ENCODE measurements around the gene COL21A1.

DNA sequence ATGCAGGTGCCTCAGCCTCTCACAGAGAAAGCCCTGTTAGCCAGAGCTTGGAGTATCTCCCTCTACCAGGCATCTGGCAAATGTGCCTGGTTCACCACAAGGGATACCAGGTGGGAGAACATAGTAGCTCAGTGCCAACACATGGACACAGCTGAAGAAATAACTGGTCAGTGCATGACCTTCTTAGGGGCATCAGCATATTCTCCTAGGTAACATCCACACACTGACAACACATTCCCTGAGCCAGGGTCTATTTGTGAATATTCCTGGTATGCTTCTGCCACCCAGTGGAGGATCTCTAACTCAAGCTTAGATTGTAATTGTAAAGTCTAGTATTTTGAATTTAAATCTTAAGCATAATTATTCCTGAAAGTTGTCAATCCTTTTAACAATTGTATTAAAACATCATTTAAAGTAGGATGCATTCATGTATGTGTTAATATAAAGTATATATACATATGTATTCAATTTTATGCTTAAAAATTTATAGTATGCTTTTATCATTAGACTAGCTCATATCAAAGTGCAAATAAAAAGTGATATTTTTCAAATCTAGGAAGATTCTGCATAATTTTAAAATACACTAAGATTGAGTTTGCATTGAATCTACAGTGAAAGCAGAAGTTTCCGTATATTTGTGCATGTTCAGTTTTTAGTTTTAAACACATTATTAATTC, 45.3 kb upstream of the COL21A1 start:
- no peak for TF ChIP-seq POLR2A (IDR thresholded peaks at IDR 0.05; ENCODE audit: low read depth, low read length)
- no peak for TF ChIP-seq POLR2AphosphoS5 (IDR thresholded peaks at IDR 0.05; ENCODE audit: low read depth, low read length)
- TF ChIP-seq TAF1 (IDR thresholded peaks at IDR 0.05; ENCODE audit: borderline replicate concordance, low read depth, low read length), result no peak

Data from GM12892 (cell line).